GM21737 (cell line): ENCODE measurements around the gene FAM186B.
"Not testable (repeated sequence)": the region's sequence is repeated elsewhere in the genome, so short reads cannot be mapped to it uniquely, and the experiment has no call there.

Source experiments
- ATAC-seq: cut with Tn5 transposase; IDR thresholded peaks from one replicate; pipeline ENCODE4 v1.9.1; 2021; ENCODE audit warnings: mild to moderate bottlenecking, moderate library complexity; ENCODE audit not compliant: unreplicated experiment

The FAM186B gene

GRCh38 chr12:49605539-49605938, at the start of gene FAM186B:
FAM186B (minus strand) TSS chr12:49605639; CDS start chr12:49605477, 162 bp downstream.
- not testable (repeated sequence) for ATAC-seq

- ATAC-seq: no peak
Observed at GRCh38 chr12:49654715-49655114, 49.3 kb upstream of the FAM186B start.

- ATAC-seq: no peak
Observed at GRCh38 chr12:49652921-49653520, 47.6 kb upstream of the FAM186B start.

- no peak for ATAC-seq
Observed at GRCh38 chr12:49651855-49652254, 46.4 kb upstream of the FAM186B start.

GRCh38 chr12:49649892-49650291, 44.5 kb upstream of the FAM186B start:
- ATAC-seq: no peak

GRCh38 chr12:49649445-49649844, 44.0 kb upstream of the FAM186B start:
- ATAC-seq: no peak

GRCh38 chr12:49648712-49649003, 43.2 kb upstream of the FAM186B start:
- ATAC-seq: no peak

GRCh38 chr12:49647827-49648711, 42.6 kb upstream of the FAM186B start:
- ATAC-seq: no peak

- no peak for ATAC-seq
Observed at GRCh38 chr12:49646871-49647654, 41.6 kb upstream of the FAM186B start.

GRCh38 chr12:49646331-49646830, 40.9 kb upstream of the FAM186B start:
- no peak for ATAC-seq

GRCh38 chr12:49645146-49646039, 40.0 kb upstream of the FAM186B start:
- ATAC-seq: no peak

- no peak for ATAC-seq
Observed at GRCh38 chr12:49644620-49644994, 39.2 kb upstream of the FAM186B start.

- ATAC-seq: no peak
Observed at GRCh38 chr12:49643961-49644619, 38.7 kb upstream of the FAM186B start.

- no peak for ATAC-seq
Observed at GRCh38 chr12:49643135-49643534, 37.7 kb upstream of the FAM186B start.

GRCh38 chr12:49642370-49642802, 36.9 kb upstream of the FAM186B start:
- no peak for ATAC-seq

GRCh38 chr12:49641748-49642369, 36.4 kb upstream of the FAM186B start:
- ATAC-seq: no peak

GRCh38 chr12:49636979-49637755, 31.7 kb upstream of the FAM186B start:
- no peak for ATAC-seq

GRCh38 chr12:49636574-49636973, 31.1 kb upstream of the FAM186B start:
- ATAC-seq: no peak

- ATAC-seq: no peak
Observed at GRCh38 chr12:49635656-49636055, 30.2 kb upstream of the FAM186B start.
